Stimulated activated naive B cell treated with anti-CD40 and anti-IgM and Interleukin-4, amounts not matched to agents 10 μg/mL and 1 μg/mL and 100 μg/mL, for 72 hours (primary cell): ENCODE data around the gene MSI2.

ENCODE experiments used
- ATAC-seq, 2 donors: fragments of 150-1000 bp; cut with Tn5 transposase; replicated peaks; 2 replicates each; pipeline ENCODE4 v1.10.0; 2021; ENCODE audit warnings: moderate library complexity in 1 of 2
- DNase-seq: peaks from one replicate; pipeline ENCODE4 v3.0.0; 2021
- H3K27ac Mint-ChIP-seq: one replicate; pipeline ENCODE4 v1.8.0; 2022; ENCODE audit warnings: mild to moderate bottlenecking, mixed read lengths
- H3K27me3 Mint-ChIP-seq, 2 donors: one replicate each; pipeline ENCODE4 v1.8.0; 2022; ENCODE audit warnings: mixed read lengths in 2 of 2
- H3K36me3 Mint-ChIP-seq, 2 donors: one replicate each; pipeline ENCODE4 v1.8.0; 2022; ENCODE audit warnings: mixed read lengths in 2 of 2, mild to moderate bottlenecking in 1 of 2
- H3K4me1 Mint-ChIP-seq, 2 donors: one replicate each; pipeline ENCODE4 v1.8.0; 2022; ENCODE audit warnings: mixed read lengths in 2 of 2, mild to moderate bottlenecking in 1 of 2
- H3K4me3 Mint-ChIP-seq, 2 donors: one replicate each; pipeline ENCODE4 v1.8.0; 2022; ENCODE audit warnings: mild to moderate bottlenecking in 2 of 2, mixed read lengths in 2 of 2, moderate library complexity in 1 of 2
- H3K9me3 Mint-ChIP-seq, 2 donors: one replicate each; pipeline ENCODE4 v1.8.0; 2022; ENCODE audit warnings: mixed read lengths in 2 of 2, mild to moderate bottlenecking in 1 of 2

Gene MSI2

DNA sequence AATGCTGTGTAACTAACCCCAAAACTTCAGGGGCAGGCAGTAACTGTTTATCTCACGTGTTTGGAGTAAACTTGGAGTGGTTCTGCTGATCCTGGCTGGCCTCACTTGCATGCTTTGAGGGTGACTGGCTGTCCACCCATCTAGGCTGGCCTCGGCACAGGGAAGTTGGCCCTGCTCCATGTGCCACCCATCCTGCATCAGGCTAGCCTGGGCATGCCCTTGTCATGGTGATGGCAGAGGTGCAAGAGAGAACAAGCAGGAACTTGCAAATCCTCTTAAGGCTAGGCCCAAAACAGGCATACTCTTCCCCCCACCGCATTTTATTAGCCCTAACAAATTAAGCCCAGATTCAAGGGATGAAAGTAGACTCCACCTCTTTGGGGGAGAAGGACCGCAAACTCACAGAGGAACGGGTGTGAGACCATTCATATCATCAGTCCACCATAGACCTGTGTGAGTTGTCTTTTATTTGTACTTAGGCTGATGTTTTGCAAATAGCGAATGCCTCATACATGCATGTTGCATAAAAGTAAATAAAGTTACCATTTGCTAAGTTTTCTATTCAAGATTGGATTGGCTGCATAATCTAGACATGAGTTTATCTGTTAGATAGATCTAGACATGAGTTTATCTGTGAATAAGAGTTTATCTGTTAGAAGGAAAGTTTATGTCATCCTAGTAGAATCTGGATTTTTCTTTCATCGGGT is 267.8 kb downstream of the MSI2 start:
- no peak for ATAC-seq
- Mint-ChIP-seq H3K27me3 (no peaks in the 10 kb centered on the region), H3K4me1 (peaks cover 39 to 58% of the 10 kb centered on the region in 2 donors), H3K4me3 (no peak overlapping the region), H3K36me3 (peaks cover 4% of the 10 kb centered on the region in 2 donors), H3K9me3 (no peaks in the 10 kb centered on the region), H3K27ac (peak overlapping the region; percentile 42)
- DNase-seq, result no peak

DNA sequence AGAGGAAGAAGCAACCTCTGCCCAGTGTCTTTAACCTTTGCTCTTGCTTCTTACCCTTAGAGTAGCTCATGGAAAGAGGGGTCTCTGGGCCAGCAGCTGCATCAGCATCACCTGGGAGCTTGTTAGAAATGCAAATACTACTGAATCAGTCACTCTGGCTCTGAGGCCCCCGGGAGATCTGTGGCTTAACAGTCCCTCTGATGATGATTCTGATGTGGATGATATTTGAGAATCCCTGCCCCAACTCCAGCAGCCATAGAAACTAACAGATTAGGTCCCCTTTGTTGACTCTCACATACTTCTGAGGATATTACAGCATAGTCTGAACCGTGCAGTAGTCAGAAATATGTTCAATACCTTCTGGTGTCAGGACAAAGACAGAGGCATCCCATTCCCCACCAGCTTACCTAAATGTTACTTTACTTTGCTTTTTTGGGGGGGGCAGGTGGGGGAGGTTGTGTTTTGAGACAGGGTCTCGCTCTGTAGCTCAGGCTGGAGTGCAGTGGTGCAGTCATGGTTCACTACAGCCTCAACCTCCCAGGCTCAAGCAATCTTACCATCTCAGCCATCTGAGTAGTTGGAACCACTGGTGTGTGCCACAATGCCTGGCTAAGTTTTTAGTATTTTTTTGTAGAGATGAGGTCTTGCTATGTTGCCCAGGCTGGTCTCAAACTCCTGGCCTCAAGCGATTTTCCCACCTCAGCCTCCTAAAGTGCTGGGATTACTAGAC is 268.7 kb downstream of the MSI2 start:
- DNase-seq, result no peak
- no peak overlapping the region for H3K4me3 Mint-ChIP-seq

DNA sequence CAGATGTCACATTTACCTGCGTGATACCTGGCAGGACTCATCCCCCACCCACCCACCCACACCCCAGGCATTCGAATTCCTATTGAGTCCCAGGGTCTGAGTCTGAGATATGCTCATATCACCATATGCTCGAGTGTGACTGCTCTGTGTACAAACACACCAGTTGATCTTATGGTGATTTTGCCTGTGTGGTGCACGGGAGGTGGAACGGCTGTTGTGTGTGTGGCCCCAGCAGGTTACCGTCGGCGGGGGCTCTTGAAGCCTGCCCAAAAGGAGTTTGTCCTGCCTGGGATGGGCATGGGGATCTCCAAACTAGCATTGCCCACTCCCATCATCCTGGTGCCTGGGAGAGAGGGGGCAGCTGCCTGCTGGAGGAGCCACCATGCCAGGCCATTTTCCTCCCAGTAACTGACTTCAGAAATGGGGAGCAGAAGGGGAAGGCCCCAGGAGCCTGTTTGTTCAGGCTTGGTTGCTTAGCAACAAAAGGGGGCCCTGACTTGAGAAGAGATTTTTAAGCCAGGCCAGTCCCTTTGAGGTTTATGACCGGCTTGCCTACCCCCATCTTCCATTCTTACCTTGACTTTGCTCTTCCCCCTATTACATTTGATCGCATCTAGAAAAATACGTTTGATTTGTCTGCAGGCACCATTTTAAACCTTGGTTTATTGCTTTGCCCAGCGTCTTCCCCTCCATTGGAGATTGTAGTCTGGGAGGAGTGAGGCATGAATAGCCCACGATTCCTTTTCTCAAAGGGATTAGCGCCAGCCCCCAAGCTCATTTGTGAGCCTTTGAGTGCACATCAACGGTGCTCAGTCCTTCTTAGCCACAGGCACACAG is 271.1 kb downstream of the MSI2 start:
- H3K4me3 Mint-ChIP-seq, result no peak overlapping the region
- peaks cover 45 to 68% of the 10 kb centered on the region in 2 donors for H3K4me1 Mint-ChIP-seq
- peaks cover 12 to 26% of the 10 kb centered on the region in 2 donors for H3K36me3 Mint-ChIP-seq
- DNase-seq (no peak), ATAC-seq (no peak)
- H3K27ac Mint-ChIP-seq, result no peak overlapping the region
- no peaks in the 10 kb centered on the region for H3K9me3 Mint-ChIP-seq
- H3K27me3 Mint-ChIP-seq, result no peaks in the 10 kb centered on the region

More for the DNA sequence above, 268.7 kb downstream of the MSI2 start:
- H3K4me1 Mint-ChIP-seq, result peaks cover 38 to 62% of the 10 kb centered on the region in 2 donors
- H3K27me3 Mint-ChIP-seq, result no peaks in the 10 kb centered on the region
- ATAC-seq, result peak; percentile 73 to 79
- H3K36me3 Mint-ChIP-seq, result peaks cover 4 to 10% of the 10 kb centered on the region in 2 donors
- H3K27ac Mint-ChIP-seq, result peak overlapping the region; percentile 66
- no peaks in the 10 kb centered on the region for H3K9me3 Mint-ChIP-seq

DNA sequence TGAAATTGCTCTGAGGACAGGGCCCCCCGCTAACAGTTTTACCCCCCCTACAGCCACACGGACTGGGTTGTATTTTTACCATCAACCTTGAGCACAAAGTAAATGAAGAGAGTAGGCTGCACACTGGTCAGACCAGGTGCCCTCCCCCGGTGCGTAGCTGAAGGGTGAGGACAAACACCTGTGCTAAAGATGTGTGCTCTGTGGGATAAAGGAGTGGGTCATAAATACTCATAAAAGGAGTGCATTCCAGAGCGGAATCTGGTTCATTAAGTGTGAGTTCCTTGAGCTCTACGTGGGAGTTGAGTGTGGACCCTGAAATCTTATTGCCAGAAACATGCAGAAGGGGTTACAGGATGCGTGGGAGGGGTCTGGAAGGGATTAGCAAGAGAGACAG is 271.7 kb downstream of the MSI2 start:
- Mint-ChIP-seq H3K27me3 (no peaks in the 10 kb centered on the region), H3K9me3 (no peaks in the 10 kb centered on the region), H3K27ac (no peak overlapping the region), H3K4me1 (peaks cover 43 to 68% of the 10 kb centered on the region in 2 donors), H3K4me3 (no peak overlapping the region), H3K36me3 (peaks cover 15 to 29% of the 10 kb centered on the region in 2 donors)
- DNase-seq (no peak), ATAC-seq (no peak)

DNA sequence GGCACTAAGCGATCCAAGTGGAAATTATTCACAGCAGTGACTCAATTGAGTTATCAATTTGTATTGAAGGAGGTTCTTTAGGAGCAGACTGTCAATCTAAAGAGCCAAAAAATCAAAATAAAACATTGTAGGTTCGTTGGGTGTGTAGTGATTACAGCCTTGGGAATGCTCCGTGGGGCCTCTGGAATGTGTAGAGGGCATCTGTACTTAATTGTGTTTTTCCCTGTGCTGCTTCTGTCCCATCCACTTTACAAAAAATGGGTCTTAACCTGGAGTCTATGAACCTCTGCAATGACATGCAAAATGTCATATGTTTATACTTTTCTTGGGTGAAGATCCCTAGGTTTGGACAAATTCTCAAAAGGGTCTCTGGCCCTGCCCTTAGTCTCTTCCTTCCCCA is 273.7 kb downstream of the MSI2 start:
- Mint-ChIP-seq H3K4me3 (no peak overlapping the region), H3K36me3 (peaks cover 19 to 35% of the 10 kb centered on the region in 2 donors), H3K27ac (no peak overlapping the region), H3K4me1 (peaks cover 31 to 56% of the 10 kb centered on the region in 2 donors), H3K27me3 (no peaks in the 10 kb centered on the region), H3K9me3 (no peaks in the 10 kb centered on the region)
- ATAC-seq, result no peak
- no peak for DNase-seq

DNA sequence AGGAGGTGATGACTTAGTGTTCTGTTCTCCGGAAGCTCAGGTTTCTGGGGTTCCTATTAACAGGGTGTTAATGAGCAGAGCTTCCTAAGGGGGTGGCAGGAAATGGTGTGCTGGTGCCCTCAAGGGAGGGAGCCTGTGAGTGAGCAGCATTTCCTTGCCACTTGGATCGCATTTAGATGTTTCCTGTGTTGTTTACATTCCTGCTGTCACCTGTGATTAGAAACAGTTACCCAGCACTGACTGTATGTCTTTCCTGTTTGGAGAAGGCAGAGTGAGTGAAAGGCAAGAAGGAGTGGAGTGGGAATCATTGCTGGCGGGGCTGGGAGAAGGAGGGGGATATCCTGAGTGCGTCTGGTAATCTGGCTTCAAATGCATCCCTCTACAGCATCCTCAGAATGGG is 274.2 kb downstream of the MSI2 start:
- DNase-seq, result no peak
- no peak for ATAC-seq
- Mint-ChIP-seq H3K36me3 (peaks cover 22 to 38% of the 10 kb centered on the region in 2 donors), H3K27ac (no peak overlapping the region), H3K9me3 (no peaks in the 10 kb centered on the region), H3K4me1 (peaks cover 27 to 51% of the 10 kb centered on the region in 2 donors), H3K4me3 (no peak overlapping the region), H3K27me3 (no peaks in the 10 kb centered on the region)

- Mint-ChIP-seq H3K27me3 (no peaks in the 10 kb centered on the region), H3K36me3 (peaks cover 22 to 40% of the 10 kb centered on the region in 2 donors), H3K4me1 (peaks cover 24 to 48% of the 10 kb centered on the region in 2 donors), H3K4me3 (no peak overlapping the region), H3K9me3 (no peaks in the 10 kb centered on the region), H3K27ac (no peak overlapping the region)
- ATAC-seq, result no peak
- DNase-seq, result no peak
These were observed 274.8 kb downstream of the MSI2 start for GRCh38 chr17:57531078-57531477.

GRCh38 chr17:57531648-57532504 is 275.6 kb downstream of the MSI2 start:
- Mint-ChIP-seq H3K4me1 (peaks cover 24 to 55% of the 10 kb centered on the region in 2 donors), H3K27me3 (no peaks in the 10 kb centered on the region), H3K9me3 (no peaks in the 10 kb centered on the region), H3K27ac (peak overlapping the region; percentile 53), H3K36me3 (peaks cover 22 to 44% of the 10 kb centered on the region in 2 donors), H3K4me3 (peak overlapping the region in 1 of 2 donors; percentile 13)
- DNase-seq (no peak), ATAC-seq (peak; percentile 33 to 38)

- Mint-ChIP-seq H3K36me3 (peaks cover 22 to 44% of the 10 kb centered on the region in 2 donors), H3K27me3 (no peaks in the 10 kb centered on the region), H3K4me1 (peaks cover 28 to 62% of the 10 kb centered on the region in 2 donors), H3K4me3 (peak overlapping the region in 1 of 2 donors; percentile 48), H3K9me3 (no peaks in the 10 kb centered on the region), H3K27ac (peak overlapping the region; percentile 5)
- DNase-seq, result no peak
- peak in 1 of 2 donors; percentile 14 for ATAC-seq
These were observed 276.2 kb downstream of the MSI2 start for GRCh38 chr17:57532556-57532955.

- ATAC-seq (no peak), DNase-seq (no peak)
- Mint-ChIP-seq H3K27me3 (no peaks in the 10 kb centered on the region), H3K4me1 (peaks cover 29 to 66% of the 10 kb centered on the region in 2 donors), H3K27ac (peak overlapping the region; percentile 5), H3K36me3 (peaks cover 22 to 44% of the 10 kb centered on the region in 2 donors), H3K9me3 (no peaks in the 10 kb centered on the region), H3K4me3 (no peak overlapping the region)
These were observed 276.6 kb downstream of the MSI2 start for GRCh38 chr17:57532966-57533365.

DNA sequence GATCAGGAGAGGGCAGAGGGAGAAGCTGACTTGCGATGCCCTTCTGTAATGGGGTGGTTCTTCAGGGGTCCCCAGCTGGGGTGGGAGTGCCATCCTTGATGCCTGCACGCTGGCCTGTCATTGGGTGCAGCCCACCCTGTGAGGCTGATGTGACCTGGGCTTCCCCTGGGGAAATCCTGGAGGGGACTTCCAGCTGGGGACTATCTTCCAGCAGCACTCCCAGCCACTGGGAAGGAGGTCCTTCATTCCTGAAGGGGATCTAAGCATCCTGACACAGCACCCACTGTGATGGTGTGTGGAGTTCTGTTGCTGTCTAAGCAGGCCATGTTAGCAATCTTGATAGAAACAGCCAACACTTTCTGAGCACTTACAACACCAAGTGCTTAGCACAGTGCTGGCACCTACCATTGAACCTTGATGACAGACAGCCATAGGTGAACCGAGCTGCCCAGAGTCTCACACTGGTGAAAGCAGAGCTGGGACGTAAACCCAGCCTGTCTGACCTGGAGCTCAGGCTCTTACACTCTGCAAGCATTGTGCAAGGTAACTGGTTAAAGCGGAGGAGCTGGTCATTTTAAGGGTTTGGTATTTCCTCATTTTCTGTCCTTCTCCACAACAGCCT is 277.5 kb downstream of the MSI2 start:
- H3K27me3 Mint-ChIP-seq, result no peaks in the 10 kb centered on the region
- H3K9me3 Mint-ChIP-seq, result no peaks in the 10 kb centered on the region
- peaks cover 32 to 74% of the 10 kb centered on the region in 2 donors for H3K4me1 Mint-ChIP-seq

DNA sequence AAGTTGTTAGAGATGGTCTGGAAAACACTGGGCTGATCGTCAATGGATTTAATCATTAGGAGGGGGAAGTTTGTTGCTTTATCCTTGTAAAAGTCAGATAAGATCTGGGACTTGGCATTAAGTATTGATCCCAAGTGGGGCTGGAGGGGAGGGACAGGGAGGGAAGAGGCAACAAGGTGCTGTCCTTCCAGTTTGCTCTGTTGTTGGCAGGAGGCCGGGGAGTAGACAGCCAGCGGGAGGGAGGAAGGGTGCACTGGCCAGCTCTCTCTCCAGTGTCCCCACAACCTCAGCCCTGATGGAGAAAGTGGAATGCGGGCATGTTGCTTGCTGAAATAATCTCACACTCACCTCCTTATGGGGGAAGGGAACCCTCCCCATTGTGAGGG is 278.5 kb downstream of the MSI2 start:
- H3K36me3 Mint-ChIP-seq, result peaks cover 22 to 40% of the 10 kb centered on the region in 2 donors
- no peak overlapping the region for H3K27ac Mint-ChIP-seq
- peaks cover 32 to 68% of the 10 kb centered on the region in 2 donors for H3K4me1 Mint-ChIP-seq
- no peak overlapping the region for H3K4me3 Mint-ChIP-seq
- no peaks in the 10 kb centered on the region for H3K9me3 Mint-ChIP-seq
- no peak for ATAC-seq
- H3K27me3 Mint-ChIP-seq, result no peaks in the 10 kb centered on the region
- no peak for DNase-seq

More for the DNA sequence above, 277.5 kb downstream of the MSI2 start:
- Mint-ChIP-seq H3K27ac (peak overlapping the region; percentile 31), H3K36me3 (peaks cover 22 to 44% of the 10 kb centered on the region in 2 donors), H3K4me3 (no peak overlapping the region)
- ATAC-seq (no peak), DNase-seq (no peak)

GRCh38 chr17:57535249-57535966 is 279.1 kb downstream of the MSI2 start:
- H3K27ac Mint-ChIP-seq, result no peak overlapping the region
- ATAC-seq (no peak), DNase-seq (no peak)
- peaks cover 30 to 68% of the 10 kb centered on the region in 2 donors for H3K4me1 Mint-ChIP-seq
- H3K27me3 Mint-ChIP-seq, result no peaks in the 10 kb centered on the region
- no peaks in the 10 kb centered on the region for H3K9me3 Mint-ChIP-seq
- H3K36me3 Mint-ChIP-seq, result peaks cover 22 to 39% of the 10 kb centered on the region in 2 donors
- H3K4me3 Mint-ChIP-seq, result no peak overlapping the region
